Sigmoid colon (tissue), 3 donors: Measurements from ENCODE around the gene SPSB1.

Experiments
- CTCF ChIP-seq, 4 experiments: fragments of 450-650 bp in 3 of 4; fragments of 200-600 bp in 1 of 4; IDR thresholded peaks; one replicate each; pipeline ENCODE4 v1.5.1; 2016 to 2019; ENCODE audit warnings: antibody characterized with exemption in 4 of 4, mild to moderate bottlenecking in 3 of 4, moderate library complexity in 2 of 4
- POLR2A ChIP-seq, 2 donors: fragments of 450-650 bp; IDR thresholded peaks; one replicate each; pipeline ENCODE4 v1.6.1; 2016; ENCODE audit warnings: antibody characterized with exemption in 2 of 2, mild to moderate bottlenecking in 2 of 2, moderate library complexity in 2 of 2

GRCh38 chr1:9417695-9418094 lies 125.0 kb downstream of the SPSB1 start:
- TF ChIP-seq CTCF (IDR thresholded peaks at IDR 0.05), result no peak
- no peak for TF ChIP-seq POLR2A (IDR thresholded peaks at IDR 0.05)
